ENCODE results near the gene CARNS1. TPM values are rescaled to one million over a fixed set of nuclear protein-coding genes. Genes with fewer than 3 reads are reported as not detected.

CARNS1 gene
- total RNA-seq, 2 experiments from 2014 or later = 0.76 to 1.1 TPM

GRCh38 chr11:67392183-67392715, 23.2 kb upstream of the CARNS1 start:
- CTCF ChIA-PET = interaction anchor here (0.9 to 35.2 kb wide), 8 partner anchors 9 to 115 kb away, joined by 3 to 847 read pairs (median 6); partner anchors contain the start of genes AIP, POLD4, PPP1CA and TBC1D10C
- POLR2A ChIA-PET = interaction anchor here (0.6 to 6.7 kb wide), 20 partner anchors 10 to 222 kb away, joined by 3 to 97 read pairs (median 4); partner anchors contain the start of genes AIP, POLD4, PPP1CA and PTPRCAP
- H3K4me1 Mint-ChIP-seq = peaks cover 51% of the 10 kb centered on the region
- H3K9me3 Mint-ChIP-seq = no peaks in the 10 kb centered on the region
- peak overlapping the region; percentile 81 for H3K27ac Mint-ChIP-seq
- no peaks in the 10 kb centered on the region for H3K27me3 Mint-ChIP-seq
- peaks cover 22% of the 10 kb centered on the region for H3K36me3 Mint-ChIP-seq (ENCODE audit: low read depth)
- peak overlapping the region; percentile 94 for H3K4me3 Mint-ChIP-seq
- no peak for DNase-seq

DNA sequence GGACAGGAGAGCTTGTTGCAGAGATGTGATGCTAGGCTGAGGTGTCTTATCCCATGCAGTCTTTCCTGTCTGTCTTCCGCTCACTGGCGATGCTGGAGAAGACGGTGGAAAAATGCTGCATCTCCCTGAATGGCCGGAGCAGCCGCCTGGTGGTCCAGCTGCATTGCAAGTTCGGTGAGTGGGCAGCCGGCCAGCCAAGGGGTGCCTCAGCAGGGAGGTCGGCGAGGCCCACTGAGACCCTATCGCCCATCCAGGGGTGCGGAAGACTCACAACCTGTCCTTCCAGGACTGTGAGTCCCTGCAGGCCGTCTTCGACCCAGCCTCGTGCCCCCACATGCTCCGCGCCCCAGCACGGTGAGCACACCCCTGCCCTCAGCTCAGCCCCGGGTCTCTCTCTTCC, 22.0 kb upstream of the CARNS1 start:
- no peak for DNase-seq
- H3K4me1 Mint-ChIP-seq = peaks cover 63% of the 10 kb centered on the region

GRCh38 chr11:67393990-67394389, 21.5 kb upstream of the CARNS1 start:
- POLR2A ChIA-PET = interaction anchor here (0.8 to 6.7 kb wide), 6 partner anchors 9 to 93 kb away, joined by 3 to 97 read pairs (median 10); partner anchors contain the start of genes POLD4, PPP1CA, PTPRCAP and TBC1D10C
- H3K4me1 Mint-ChIP-seq = peaks cover 65% of the 10 kb centered on the region
- H3K27ac Mint-ChIP-seq = peak overlapping the region; percentile 52
- H3K36me3 Mint-ChIP-seq (ENCODE audit: low read depth) = peaks cover 36% of the 10 kb centered on the region
- H3K9me3 Mint-ChIP-seq = no peaks in the 10 kb centered on the region
- CTCF ChIA-PET = interaction anchor here (0.8 kb wide), 1 partner anchor 155 kb away, joined by 3 read pairs; no protein-coding TSS in a partner anchor
- no peak for DNase-seq
- peak overlapping the region; percentile 59 for H3K4me3 Mint-ChIP-seq
- no peaks in the 10 kb centered on the region for H3K27me3 Mint-ChIP-seq

More for the DNA sequence above, 22.0 kb upstream of the CARNS1 start:
- Mint-ChIP-seq H3K27ac (no peak overlapping the region), H3K27me3 (no peaks in the 10 kb centered on the region), H3K9me3 (no peaks in the 10 kb centered on the region), H3K4me3 (peak overlapping the region; percentile 94), H3K36me3 (ENCODE audit: low read depth) (peaks cover 34% of the 10 kb centered on the region)
- CTCF ChIA-PET = interaction anchor here (0.7 to 35.2 kb wide), 3 partner anchors 8 to 89 kb away, joined by 4 to 847 read pairs (median 24); partner anchors contain the start of genes AIP, POLD4 and PPP1CA
- POLR2A ChIA-PET = interaction anchor here (1.1 to 6.7 kb wide), 5 partner anchors 9 to 94 kb away, joined by 3 to 97 read pairs (median 23); partner anchors contain the start of genes POLD4, PPP1CA, PTPRCAP and TBC1D10C

DNA sequence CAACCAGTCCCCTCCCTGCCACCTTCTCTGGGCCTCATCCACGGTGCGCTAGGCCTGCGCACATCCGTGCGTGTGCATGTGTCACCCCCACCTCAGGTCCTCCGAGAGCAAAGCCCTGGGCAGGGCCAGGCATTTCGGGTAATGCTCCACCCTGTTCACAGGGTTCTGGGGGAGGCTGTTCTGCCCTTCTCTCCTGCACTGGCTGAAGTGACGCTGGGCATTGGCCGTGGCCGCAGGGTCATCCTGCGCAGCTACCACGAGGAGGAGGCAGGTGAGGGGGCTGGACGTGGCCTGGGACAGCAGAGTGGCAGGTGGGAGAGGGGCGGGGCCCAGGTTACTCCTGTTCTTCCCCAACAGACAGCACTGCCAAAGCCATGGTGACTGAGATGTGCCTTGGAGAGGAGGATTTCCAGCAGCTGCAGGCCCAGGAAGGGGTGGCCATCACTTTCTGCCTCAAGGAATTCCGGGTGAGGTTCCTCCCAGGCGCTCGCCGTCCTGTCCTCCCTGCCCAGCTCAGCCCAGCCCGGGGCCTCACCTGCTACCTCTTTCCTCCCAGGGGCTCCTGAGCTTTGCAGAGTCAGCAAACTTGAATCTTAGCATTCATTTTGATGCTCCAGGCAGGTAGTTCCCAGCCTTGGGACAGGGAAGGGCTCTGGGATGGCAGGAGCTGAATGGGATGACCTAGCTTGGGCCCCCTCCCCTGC, 19.8 kb upstream of the CARNS1 start:
- Mint-ChIP-seq H3K4me3 (no peak overlapping the region), H3K27ac (peak overlapping the region; percentile 79), H3K9me3 (no peaks in the 10 kb centered on the region), H3K36me3 (ENCODE audit: low read depth) (peaks cover 50% of the 10 kb centered on the region), H3K4me1 (peaks cover 71% of the 10 kb centered on the region), H3K27me3 (no peaks in the 10 kb centered on the region)
- no peak for DNase-seq
- ChIA-PET POLR2A (interaction anchor here (0.8 to 10.7 kb wide), 9 partner anchors 9 to 108 kb away, joined by 3 to 361 read pairs (median 6); partner anchors contain the start of genes PTPRCAP, RPS6KB2 and TMEM134), CTCF (interaction anchor here (1.1 to 1.9 kb wide), 3 partner anchors 14 to 74 kb away, joined by 3 to 5 read pairs (median 3); no protein-coding TSS in a partner anchor)

- H3K4me3 Mint-ChIP-seq = no peak overlapping the region
- peaks cover 68% of the 10 kb centered on the region for H3K4me1 Mint-ChIP-seq
- H3K27me3 Mint-ChIP-seq = no peaks in the 10 kb centered on the region
- CTCF ChIA-PET = interaction anchor here (1.1 to 1.9 kb wide), 3 partner anchors 15 to 74 kb away, joined by 3 to 5 read pairs (median 3); no protein-coding TSS in a partner anchor
- DNase-seq = no peak
- POLR2A ChIA-PET = interaction anchor here (0.6 to 10.7 kb wide), 12 partner anchors 9 to 112 kb away, joined by 3 to 361 read pairs (median 4); partner anchors contain the start of genes CDK2AP2, PTPRCAP, RPS6KB2 and TMEM134
- H3K27ac Mint-ChIP-seq = peak overlapping the region; percentile 79
- H3K9me3 Mint-ChIP-seq = no peaks in the 10 kb centered on the region
- H3K36me3 Mint-ChIP-seq (ENCODE audit: low read depth) = peaks cover 54% of the 10 kb centered on the region
Observed at GRCh38 chr11:67396259-67396581, 19.3 kb upstream of the CARNS1 start.

GRCh38 chr11:67396587-67397389, 18.7 kb upstream of the CARNS1 start:
- Mint-ChIP-seq H3K36me3 (ENCODE audit: low read depth) (peaks cover 54% of the 10 kb centered on the region), H3K27ac (peak overlapping the region; percentile 79), H3K4me1 (peaks cover 66% of the 10 kb centered on the region), H3K9me3 (no peaks in the 10 kb centered on the region), H3K27me3 (no peaks in the 10 kb centered on the region), H3K4me3 (peak overlapping the region; percentile 35)
- POLR2A ChIA-PET = interaction anchor here (0.6 to 10.7 kb wide), 12 partner anchors 8 to 112 kb away, joined by 3 to 361 read pairs (median 4); partner anchors contain the start of genes CDK2AP2, PTPRCAP, RPS6KB2 and TMEM134
- CTCF ChIA-PET = interaction anchor here (1.1 to 1.9 kb wide), 3 partner anchors 15 to 73 kb away, joined by 3 to 5 read pairs (median 3); no protein-coding TSS in a partner anchor
- no peak for DNase-seq

GRCh38 chr11:67397536-67397935, 17.9 kb upstream of the CARNS1 start:
- peak overlapping the region; percentile 61 for H3K27ac Mint-ChIP-seq
- H3K4me1 Mint-ChIP-seq = peaks cover 68% of the 10 kb centered on the region
- H3K36me3 Mint-ChIP-seq (ENCODE audit: low read depth) = peaks cover 52% of the 10 kb centered on the region
- no peak overlapping the region for H3K4me3 Mint-ChIP-seq
- no peaks in the 10 kb centered on the region for H3K27me3 Mint-ChIP-seq
- ChIA-PET CTCF (interaction anchor here (1.9 kb wide), 1 partner anchor 16 kb away, joined by 5 read pairs; no protein-coding TSS in a partner anchor), POLR2A (interaction anchor here (1.9 to 10.7 kb wide), 2 partner anchors 10 to 37 kb away, joined by 8 to 361 read pairs; partner anchors contain the start of genes PTPRCAP and RPS6KB2)
- H3K9me3 Mint-ChIP-seq = no peaks in the 10 kb centered on the region
- no peak for DNase-seq

DNA sequence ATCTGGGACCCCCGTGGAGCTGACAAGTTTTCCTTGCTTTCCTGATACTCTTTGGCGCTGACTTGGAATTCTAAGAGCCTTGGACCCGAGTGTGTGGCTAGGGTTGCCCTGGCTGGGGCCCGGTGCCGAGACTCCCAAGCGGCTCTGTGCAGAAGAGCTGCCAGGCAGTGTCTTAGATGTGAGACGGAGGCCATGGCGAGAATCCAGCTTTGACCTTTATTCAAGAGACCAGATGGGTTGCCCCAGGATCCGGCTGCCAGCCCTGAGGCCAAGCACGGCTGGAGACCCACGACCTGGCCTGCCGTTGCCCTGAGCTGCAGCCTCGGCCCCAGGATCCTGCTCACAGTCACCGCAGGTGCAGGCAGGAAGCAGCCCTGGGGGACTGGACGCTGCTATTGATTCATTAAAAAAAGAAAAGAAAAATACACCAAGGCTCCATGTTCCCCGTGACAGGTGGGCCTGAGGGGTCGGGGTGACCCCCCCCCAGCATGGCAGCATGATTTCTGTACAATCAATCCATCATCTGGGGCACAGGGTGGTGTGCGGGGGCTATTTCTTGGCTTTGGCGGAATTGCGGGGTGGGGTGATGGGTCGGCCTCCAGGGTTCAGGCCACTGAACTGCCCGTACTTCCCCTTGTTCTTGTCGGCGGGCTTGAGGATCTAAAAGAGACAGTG, 17.4 kb upstream of the CARNS1 start:
- H3K4me3 Mint-ChIP-seq = peak overlapping the region; percentile 37
- peak overlapping the region; percentile 61 for H3K27ac Mint-ChIP-seq
- POLR2A ChIA-PET = interaction anchor here (1.9 to 10.7 kb wide), 2 partner anchors 10 to 36 kb away, joined by 8 to 361 read pairs; partner anchors contain the start of genes PTPRCAP and RPS6KB2
- H3K4me1 Mint-ChIP-seq = peaks cover 69% of the 10 kb centered on the region
- DNase-seq = no peak
- H3K9me3 Mint-ChIP-seq = no peaks in the 10 kb centered on the region
- CTCF ChIA-PET = interaction anchor here (1.2 kb wide), 1 partner anchor 47 kb away, joined by 3 read pairs; no protein-coding TSS in a partner anchor
- H3K27me3 Mint-ChIP-seq = no peaks in the 10 kb centered on the region
- peaks cover 52% of the 10 kb centered on the region for H3K36me3 Mint-ChIP-seq (ENCODE audit: low read depth)

- POLR2A ChIA-PET = interaction anchor here (1.9 to 10.7 kb wide), 3 partner anchors 7 to 36 kb away, joined by 8 to 361 read pairs (median 97); partner anchors contain the start of genes PTPRCAP, RAD9A and RPS6KB2
- CTCF ChIA-PET = interaction anchor here (0.9 to 3.5 kb wide), 3 partner anchors 7 to 47 kb away, joined by 3 to 24 read pairs (median 4); partner anchors contain the start of gene RAD9A
- H3K4me1 Mint-ChIP-seq = peaks cover 67% of the 10 kb centered on the region
- peak overlapping the region; percentile 37 for H3K4me3 Mint-ChIP-seq
- H3K27ac Mint-ChIP-seq = peak overlapping the region; percentile 53
- peaks cover 53% of the 10 kb centered on the region for H3K36me3 Mint-ChIP-seq (ENCODE audit: low read depth)
- no peak for DNase-seq
- no peaks in the 10 kb centered on the region for H3K27me3 Mint-ChIP-seq
- H3K9me3 Mint-ChIP-seq = no peaks in the 10 kb centered on the region
Observed at GRCh38 chr11:67398661-67399563, 16.6 kb upstream of the CARNS1 start.

DNA sequence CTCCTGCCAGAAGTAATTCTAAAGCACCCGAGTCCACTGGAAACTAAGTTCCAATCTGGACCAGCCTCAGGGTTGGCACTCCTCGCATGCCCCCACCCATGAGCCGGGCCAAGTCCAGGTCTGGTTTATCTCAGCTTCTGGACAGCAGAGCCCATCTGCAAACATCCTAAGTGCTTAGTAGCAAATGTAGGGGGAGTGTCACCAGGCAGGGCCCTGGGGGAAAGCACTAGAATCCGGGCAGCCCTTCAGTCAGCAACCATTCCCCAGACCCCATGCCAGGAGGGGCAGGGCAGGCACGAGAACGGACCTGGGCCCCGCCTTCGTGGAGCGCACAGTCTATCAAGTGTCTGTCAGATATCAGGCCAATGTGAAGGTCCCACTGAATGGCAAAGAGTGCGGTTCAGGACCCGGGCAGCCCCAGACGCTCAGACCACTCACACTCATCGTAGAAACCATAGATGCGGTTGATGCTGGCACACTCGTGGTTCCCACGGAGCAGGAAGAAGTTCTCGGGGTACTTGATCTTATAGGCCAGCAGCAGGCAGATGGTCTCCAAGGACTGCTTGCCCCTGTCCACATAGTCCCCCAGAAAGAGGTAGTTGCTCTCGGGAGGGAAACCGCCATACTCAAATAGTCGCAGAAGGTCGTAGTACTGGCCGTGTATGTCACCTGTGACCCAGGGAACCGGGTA, 15.1 kb upstream of the CARNS1 start:
- H3K4me3 Mint-ChIP-seq = peak overlapping the region; percentile 87
- H3K4me1 Mint-ChIP-seq = peaks cover 66% of the 10 kb centered on the region
- H3K27ac Mint-ChIP-seq = peak overlapping the region; percentile 77
- peaks cover 59% of the 10 kb centered on the region for H3K36me3 Mint-ChIP-seq (ENCODE audit: low read depth)
- no peaks in the 10 kb centered on the region for H3K9me3 Mint-ChIP-seq
- H3K27me3 Mint-ChIP-seq = no peaks in the 10 kb centered on the region
- ChIA-PET CTCF (interaction anchor here (0.9 to 6.4 kb wide), 10 partner anchors 8 to 123 kb away, joined by 4 to 67 read pairs (median 12); partner anchors contain the start of genes PITPNM1, POLD4, PTPRCAP and RAD9A), POLR2A (interaction anchor here (0.6 to 10.7 kb wide), 18 partner anchors 9 to 214 kb away, joined by 3 to 361 read pairs (median 10); partner anchors contain the start of genes AIP, CARNS1, CDK2AP2 and POLD4)
- no peak for DNase-seq

Data from activated CD4-positive, alpha-beta memory T cell treated with anti-CD3 and anti-CD28 coated beads, Interleukin-2, amount 10 ng/mL, durations not matched to agents 7 days and 5 days (primary cell).